Progenitor cell of endocrine pancreas (in vitro differentiated cells): ENCODE results near the gene ADGRB2. TPM values are rescaled to one million over a fixed set of nuclear protein-coding genes. Genes with fewer than 3 reads are reported as not detected.

Source experiments
- DNase-seq: peaks from one replicate; pipeline ENCODE4 v3.0.0; 2021; ENCODE audit warnings: low spot score; ENCODE audit not compliant: unreplicated experiment
- H3K27ac Mint-ChIP-seq: 2 replicates; pipeline ENCODE4 v1.8.0; 2021; ENCODE audit warnings: mild to moderate bottlenecking, moderate library complexity, mixed read lengths
- H3K27me3 Mint-ChIP-seq: 2 replicates; pipeline ENCODE4 v1.8.0; 2021; ENCODE audit warnings: mixed read lengths
- H3K36me3 Mint-ChIP-seq: 2 replicates; pipeline ENCODE4 v1.8.0; 2022; ENCODE audit warnings: mixed read lengths; ENCODE audit not compliant: insufficient read depth
- H3K4me1 Mint-ChIP-seq: 2 replicates; pipeline ENCODE4 v1.8.0; 2021; ENCODE audit warnings: low read depth, mixed read lengths
- H3K4me3 Mint-ChIP-seq: 2 replicates; pipeline ENCODE4 v1.8.0; 2021; ENCODE audit warnings: low read depth, mild to moderate bottlenecking, moderate library complexity, mixed read lengths
- H3K9me3 Mint-ChIP-seq: 2 replicates; pipeline ENCODE4 v1.8.0; 2021; ENCODE audit warnings: low read depth, mixed read lengths
- CTCF ChIP-seq: fragments of 200-600 bp; sonication (generic); IDR thresholded peaks from one replicate; pipeline ENCODE4 v1.5.0; 2021; ENCODE audit warnings: antibody characterized with exemption, mild to moderate bottlenecking; ENCODE audit not compliant: unreplicated experiment
- total RNA-seq: library from RNA; stranded (reverse); gene quantifications from 2 replicates; pipeline ENCODE4 v1.2.1, GENCODE V29; 2021

Gene ADGRB2
- total RNA-seq, 1 donor from 2014 or later, result 5.5 TPM

DNA sequence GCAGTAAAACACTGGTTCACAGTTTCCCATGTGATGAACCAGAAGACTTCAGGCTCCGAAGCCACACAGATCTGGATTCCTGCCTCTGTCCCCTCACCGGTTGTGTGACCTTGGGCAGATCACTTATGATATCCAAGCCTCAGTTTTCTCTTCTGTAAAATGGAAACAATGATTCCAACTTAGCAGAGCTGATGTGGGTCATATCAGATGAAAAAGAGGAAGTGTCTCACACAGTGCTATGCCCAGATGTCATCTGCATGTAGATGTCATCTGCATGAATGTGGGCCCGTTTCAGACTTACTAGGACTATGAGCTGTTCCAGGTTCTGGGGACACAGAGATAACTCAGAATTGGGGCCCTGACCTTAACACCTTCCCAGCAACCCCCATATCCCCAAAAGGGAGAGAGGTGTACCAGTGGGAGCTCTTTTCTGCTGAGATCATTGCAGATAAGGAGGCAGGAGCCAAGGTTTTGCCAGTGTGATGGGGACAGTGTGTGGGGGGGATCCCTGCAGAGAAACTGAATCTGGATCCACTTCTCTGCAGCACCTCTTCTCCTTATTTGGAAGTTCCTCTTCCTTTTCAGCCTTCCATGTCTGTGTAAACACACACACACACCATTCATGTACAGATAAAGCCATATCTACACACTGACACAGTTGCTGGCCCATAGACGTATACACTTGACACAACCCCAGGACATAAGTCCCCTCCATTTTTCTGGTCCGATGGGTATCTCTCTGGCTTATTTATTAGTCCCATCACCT, 5.0 kb upstream of the ADGRB2 start:
- no peak for DNase-seq
- peaks cover 7% of the 10 kb centered on the region for H3K4me1 Mint-ChIP-seq
- no peak overlapping the region for H3K27ac Mint-ChIP-seq
- no peaks in the 10 kb centered on the region for H3K36me3 Mint-ChIP-seq
- no peak for TF ChIP-seq CTCF
- peaks cover 86% of the 10 kb centered on the region for H3K27me3 Mint-ChIP-seq
- no peaks in the 10 kb centered on the region for H3K9me3 Mint-ChIP-seq
- no peak overlapping the region for H3K4me3 Mint-ChIP-seq

- TF ChIP-seq CTCF, result no peak
- H3K36me3 Mint-ChIP-seq, result no peaks in the 10 kb centered on the region
- no peak overlapping the region for H3K4me3 Mint-ChIP-seq
- no peak for DNase-seq
- H3K27me3 Mint-ChIP-seq, result peaks cover 81% of the 10 kb centered on the region
- peaks cover 7% of the 10 kb centered on the region for H3K4me1 Mint-ChIP-seq
- H3K27ac Mint-ChIP-seq, result no peak overlapping the region
- H3K9me3 Mint-ChIP-seq, result no peaks in the 10 kb centered on the region
Observed at GRCh38 chr1:31768407-31768907, 4.3 kb upstream of the ADGRB2 start.

- no peak overlapping the region for H3K27ac Mint-ChIP-seq
- DNase-seq, result no peak
- H3K4me1 Mint-ChIP-seq, result peaks cover 7% of the 10 kb centered on the region
- TF ChIP-seq CTCF, result no peak
- H3K9me3 Mint-ChIP-seq, result no peaks in the 10 kb centered on the region
- no peak overlapping the region for H3K4me3 Mint-ChIP-seq
- H3K27me3 Mint-ChIP-seq, result peaks cover 78% of the 10 kb centered on the region
- no peaks in the 10 kb centered on the region for H3K36me3 Mint-ChIP-seq
Observed at GRCh38 chr1:31767225-31767624, 3.1 kb upstream of the ADGRB2 start.

DNA sequence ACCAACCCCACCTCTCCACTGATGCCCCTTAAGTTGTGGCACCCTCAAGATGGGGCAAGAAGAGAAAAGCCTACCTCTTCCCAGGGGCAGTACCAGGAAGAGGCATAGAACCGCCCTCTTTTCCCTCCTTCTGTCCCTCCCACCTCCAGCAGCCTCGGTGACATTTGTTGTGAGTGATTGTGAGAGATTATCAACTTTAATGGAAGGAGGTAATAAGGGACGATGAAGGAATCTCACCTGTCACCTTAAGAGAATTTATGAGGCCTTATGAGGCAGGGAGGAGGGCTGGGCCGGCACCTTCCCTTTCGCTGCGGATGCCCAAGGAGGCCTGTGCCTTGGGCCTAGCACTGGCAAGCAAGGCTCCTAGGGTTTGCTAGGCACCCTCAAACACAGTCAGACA, 1.4 kb upstream of the ADGRB2 start:
- H3K4me1 Mint-ChIP-seq, result peaks cover 4% of the 10 kb centered on the region
- TF ChIP-seq CTCF, result no peak
- no peak for DNase-seq
- H3K4me3 Mint-ChIP-seq, result no peak overlapping the region
- H3K36me3 Mint-ChIP-seq, result no peaks in the 10 kb centered on the region
- H3K27ac Mint-ChIP-seq, result no peak overlapping the region
- no peaks in the 10 kb centered on the region for H3K9me3 Mint-ChIP-seq
- peaks cover 71% of the 10 kb centered on the region for H3K27me3 Mint-ChIP-seq

DNA sequence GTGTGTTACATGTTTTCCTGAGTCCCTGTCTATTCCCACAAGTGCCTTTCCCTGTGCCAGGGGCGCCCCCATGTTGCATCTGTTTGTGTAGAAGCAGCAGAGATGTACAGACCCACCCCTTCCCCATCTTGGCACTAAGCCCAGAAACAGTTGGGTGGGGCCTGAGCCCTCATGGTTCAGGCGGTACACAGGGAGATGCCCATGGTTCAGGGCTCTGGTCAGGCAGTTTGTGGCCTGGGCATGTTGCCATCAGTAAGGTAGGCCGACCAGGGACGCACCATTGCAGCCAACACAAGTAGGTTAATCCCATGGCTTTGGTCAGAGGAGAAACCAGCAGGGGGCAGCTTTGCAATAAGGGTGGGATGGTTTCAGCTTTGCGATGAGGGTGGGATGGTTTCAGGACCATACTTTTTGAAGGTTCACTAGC, 914 bp upstream of the ADGRB2 start:
- DNase-seq, result no peak
- no peaks in the 10 kb centered on the region for H3K36me3 Mint-ChIP-seq
- no peak overlapping the region for H3K27ac Mint-ChIP-seq
- H3K27me3 Mint-ChIP-seq, result peaks cover 66% of the 10 kb centered on the region
- H3K9me3 Mint-ChIP-seq, result no peaks in the 10 kb centered on the region
- peak overlapping the region; percentile 42 for H3K4me3 Mint-ChIP-seq
- peak; percentile 46 for TF ChIP-seq CTCF
- peaks cover 6% of the 10 kb centered on the region for H3K4me1 Mint-ChIP-seq
